HCT116 (cell line): Measurements from ENCODE around the gene WFDC1. TPM values are rescaled to one million over a fixed set of nuclear protein-coding genes. Genes with fewer than 3 reads are reported as not detected.

Experiments used
- ATAC-seq: fragments of 200-7000 bp; cut with Tn5 transposase; 2 replicates; pipeline ENCODE4 v1.9.1; 2020; ENCODE audit warnings: mild to moderate bottlenecking, moderate library complexity
- BruUV-seq: library from RNA; stranded (reverse); fragments of 400-500 nt; replicated peaks from 2 replicates; lab custom pipeline; 2021; lab: Mats Ljungman, UMichigan
- CTCF ChIA-PET: fragments of 300-600 bp; sonication (Branson Sonifier 250); formaldehyde crosslinking; loops from one replicate; lab custom pipeline; 2021; ENCODE audit warnings: antibody characterized with exemption; lab: Charles Lee
- POLR2A ChIA-PET: fragments of 300-600, 350-600 bp; sonication (Branson Sonifier 250); formaldehyde crosslinking; loops from one replicate; lab custom pipeline; 2021; ENCODE audit warnings: antibody characterized with exemption; lab: Charles Lee
- RAD21 ChIA-PET, 2 experiments: fragments of 300-600 bp; sonication (Branson Sonifier 250); formaldehyde crosslinking; loops; one replicate each; lab custom pipeline; 2023; ENCODE audit warnings: low total read pairs in 2 of 2; ENCODE audit not compliant: uncharacterized antibody in 2 of 2, unreplicated experiment in 2 of 2, low non-redundant PET in 1 of 2; lab: Charles Lee
- DNase-seq: peaks from one replicate; pipeline ENCODE4 v3.0.0-alpha.2; 2010; ENCODE audit warnings: low read depth, low spot score
- H2AFZ ChIP-seq: fragments of 200-600 bp; shearing (Covaris generic), sonication (generic); 2 replicates; pipeline ENCODE4 v1.6.1; 2017; ENCODE audit warnings: low read depth, mixed run types, mixed read lengths, antibody characterized with exemption, low read length; ENCODE audit not compliant: poor library complexity, severe bottlenecking
- H3K27ac ChIP-seq: 2 replicates; pipeline ENCODE4 v1.5.1; 2012; ENCODE audit warnings: low read depth, low read length
- H3K27me3 ChIP-seq: fragments of 200-600 bp; sonication (generic); 2 replicates; pipeline ENCODE4 v1.6.1; 2016; ENCODE audit warnings: mixed run types, low read length, mixed read lengths; ENCODE audit not compliant: insufficient read depth
- H3K36me3 ChIP-seq, 2 experiments: fragments of 200-500 bp in 1 of 2; fragments of 200-600 bp in 1 of 2; sonication (Bioruptor generic) in 1 of 2; sonication (generic) in 1 of 2; 2 replicates each; pipeline versions ENCODE4 v1.5.1 to v1.6.1; 2014 to 2016; ENCODE audit warnings: low read length in 2 of 2, inconsistent platforms in 1 of 2, mixed read lengths in 1 of 2, mixed run types in 1 of 2; ENCODE audit not compliant: insufficient read depth in 2 of 2, control insufficient read depth in 1 of 2
- H3K4me1 ChIP-seq, 2 experiments: fragments of 200-600 bp in 1 of 2; sonication (generic) in 1 of 2; 2 replicates each; pipeline versions ENCODE4 v1.5.1 to v1.6.1; 2012 to 2017; ENCODE audit warnings: low read length in 2 of 2, inconsistent platforms in 1 of 2, mild to moderate bottlenecking in 1 of 2, mixed read lengths in 1 of 2, mixed run types in 1 of 2, moderate library complexity in 1 of 2; ENCODE audit not compliant: insufficient read depth in 2 of 2, control insufficient read depth in 1 of 2
- H3K4me2 ChIP-seq: fragments of 200-600 bp; sonication (generic); 2 replicates; pipeline ENCODE4 v1.6.1; 2017; ENCODE audit warnings: mixed run types, low read length, mixed read lengths
- H3K4me3 ChIP-seq, 2 experiments: fragments of 200-600 bp in 1 of 2; sonication (generic) in 1 of 2; replicated peaks in 1 of 2; 2 replicates each; pipeline ENCODE4 v1.5.1; 2011 to 2016; ENCODE audit warnings: low read length in 2 of 2, control low read depth in 1 of 2, low read depth in 1 of 2, mild to moderate bottlenecking in 1 of 2, mixed read lengths in 1 of 2, mixed run types in 1 of 2
- H3K79me2 ChIP-seq: fragments of 200-600 bp; sonication (generic); 2 replicates; pipeline ENCODE4 v1.6.1; 2017; ENCODE audit warnings: mild to moderate bottlenecking, mixed run types, low read length, moderate library complexity, mixed read lengths; ENCODE audit not compliant: insufficient read depth
- H3K9ac ChIP-seq: fragments of 200-600 bp; sonication (generic); 2 replicates; pipeline ENCODE4 v1.6.1; 2016; ENCODE audit warnings: low read length, mixed read lengths
- H3K9me2 ChIP-seq: fragments of 200-600 bp; sonication (generic), shearing (Covaris generic); 2 replicates; pipeline ENCODE4 v1.6.1; 2017; ENCODE audit warnings: mixed run types, mild to moderate bottlenecking, moderate library complexity; ENCODE audit not compliant: insufficient read depth
- H3K9me3 ChIP-seq, 2 experiments: fragments of 200-500 bp in 1 of 2; fragments of 200-600 bp in 1 of 2; sonication (Bioruptor generic) in 1 of 2; sonication (generic) in 1 of 2; 2 replicates each; pipeline ENCODE4 v1.6.1; 2014 to 2017; ENCODE audit warnings: low read length in 2 of 2, mixed read lengths in 2 of 2, inconsistent platforms in 1 of 2, low read depth in 1 of 2, mild to moderate bottlenecking in 1 of 2, mixed run types in 1 of 2, moderate library complexity in 1 of 2; ENCODE audit not compliant: control insufficient read depth in 1 of 2, insufficient read depth in 1 of 2
- H4K20me1 ChIP-seq: fragments of 200-600 bp; sonication (generic), shearing (Covaris generic); 2 replicates; pipeline ENCODE4 v1.6.1; 2017; ENCODE audit warnings: mixed run types, mild to moderate bottlenecking, moderate library complexity; ENCODE audit not compliant: insufficient read depth
- ATF3 ChIP-seq: IDR thresholded peaks from 2 replicates; pipeline ENCODE4 v1.6.1; 2012
- CEBPB ChIP-seq: IDR thresholded peaks from 2 replicates; pipeline ENCODE4 v1.6.1; 2012; ENCODE audit warnings: low read depth
- EGR1 ChIP-seq: IDR thresholded peaks from 2 replicates; pipeline ENCODE4 v1.6.1; 2012; ENCODE audit warnings: low read depth
- EZH2 ChIP-seq: fragments of 200-600 bp; sonication (generic); IDR thresholded peaks from 2 replicates; pipeline ENCODE4 v1.6.1; 2017; ENCODE audit warnings: antibody characterized with exemption, mixed run types
- EZH2phosphoT487 ChIP-seq: fragments of 200-600 bp; IDR thresholded peaks from 2 replicates; pipeline ENCODE4 v1.6.1; 2018; ENCODE audit warnings: antibody characterized with exemption, borderline replicate concordance
- FOSL1 ChIP-seq: IDR thresholded peaks from 2 replicates; pipeline ENCODE4 v1.6.1; 2012; ENCODE audit warnings: low read depth
- JUND ChIP-seq: IDR thresholded peaks from 2 replicates; pipeline ENCODE4 v1.6.1; 2012
- POLR2A ChIP-seq: IDR thresholded peaks from 2 replicates; pipeline ENCODE4 v1.7.0; 2011; ENCODE audit warnings: borderline replicate concordance; ENCODE audit not compliant: insufficient read depth, insufficient read length; ENCODE audit errors: extremely low read depth
- POLR2AphosphoS5 ChIP-seq: IDR thresholded peaks from 2 replicates; pipeline ENCODE4 v1.6.1; 2011; ENCODE audit warnings: mild to moderate bottlenecking, low read depth, low read length, moderate library complexity
- RAD21 ChIP-seq: IDR thresholded peaks from 2 replicates; pipeline ENCODE4 v1.6.1; 2012; ENCODE audit warnings: low read depth, mild to moderate bottlenecking
- SIN3A ChIP-seq: IDR thresholded peaks from 2 replicates; pipeline ENCODE4 v1.6.1; 2012; ENCODE audit warnings: low read depth
- SP1 ChIP-seq: IDR thresholded peaks from 2 replicates; pipeline ENCODE4 v1.6.1; 2012; ENCODE audit warnings: low read depth
- SRF ChIP-seq: IDR thresholded peaks from 2 replicates; pipeline ENCODE4 v1.6.1; 2012; ENCODE audit warnings: low read depth
- YY1 ChIP-seq: IDR thresholded peaks from 2 replicates; pipeline ENCODE4 v1.6.1; 2011; ENCODE audit warnings: low read length, low read depth, moderate library complexity, mild to moderate bottlenecking; ENCODE audit not compliant: insufficient replicate concordance; ENCODE audit errors: extremely low read depth
- ZFX ChIP-seq: fragments of 450-650 bp; IDR thresholded peaks from 2 replicates; pipeline ENCODE4 v1.6.1; 2017
- ZNF274 ChIP-seq: fragments of 200-500 bp; sonication (Bioruptor generic); IDR thresholded peaks from 2 replicates; pipeline ENCODE4 v1.6.1; 2014; ENCODE audit warnings: mild to moderate bottlenecking, low read depth, low read length, inconsistent platforms
- intact Hi-C: fragments of 100-400 bp; cut with micrococcal nuclease; formaldehyde crosslinking; loops from 2 replicates; pipeline ENCODE4 v1.10.0; 2022
- total RNA-seq: library from RNA; stranded (reverse); gene quantifications from one replicate; pipeline ENCODE4 v1.2.1, GENCODE V29; 2021; ENCODE audit not compliant: unreplicated experiment
- TF ChIP-seq, protein P1 (sequence below): IDR thresholded peaks from 2 replicates; pipeline ENCODE4 v1.6.1; 2012; ENCODE audit warnings: low read depth
- TF ChIP-seq, protein P2 (sequence below): IDR thresholded peaks from 2 replicates; pipeline ENCODE4 v1.6.1; 2011; ENCODE audit warnings: mild to moderate bottlenecking, low read length, moderate library complexity; ENCODE audit not compliant: insufficient replicate concordance; ENCODE audit errors: extremely low read depth
- TF ChIP-seq, protein P3 (sequence below): IDR thresholded peaks from 2 replicates; pipeline ENCODE4 v1.6.1; 2012

The WFDC1 gene
- total RNA-seq, 1 experiment from 2014 or later = 0.42 TPM

- intact Hi-C loops = no loop called here
- H3K9ac ChIP-seq = no peak overlapping the region
- no peak for DNase-seq
- peaks cover 38% of the 10 kb centered on the region; the same call in 1 of the 2 replicates for H3K27me3 ChIP-seq
- no peak overlapping the region for H3K4me3 ChIP-seq
- ChIA-PET RAD21 (no interaction called here), CTCF (no interaction called here)
- TF ChIP-seq SIN3A (no peak), EGR1 (no peak), SP1 (no peak), FOSL1 (no peak), JUND (no peak), POLR2A (no peak), CEBPB (no peak), RAD21 (no peak), ZNF274 (no peak), ZFX (no peak), ATF3 (no peak), YY1 (no peak), EZH2phosphoT487 (no peak), SRF (no peak), POLR2AphosphoS5 (no peak), EZH2 (no peak)
- TF ChIP-seq, protein P1, sequence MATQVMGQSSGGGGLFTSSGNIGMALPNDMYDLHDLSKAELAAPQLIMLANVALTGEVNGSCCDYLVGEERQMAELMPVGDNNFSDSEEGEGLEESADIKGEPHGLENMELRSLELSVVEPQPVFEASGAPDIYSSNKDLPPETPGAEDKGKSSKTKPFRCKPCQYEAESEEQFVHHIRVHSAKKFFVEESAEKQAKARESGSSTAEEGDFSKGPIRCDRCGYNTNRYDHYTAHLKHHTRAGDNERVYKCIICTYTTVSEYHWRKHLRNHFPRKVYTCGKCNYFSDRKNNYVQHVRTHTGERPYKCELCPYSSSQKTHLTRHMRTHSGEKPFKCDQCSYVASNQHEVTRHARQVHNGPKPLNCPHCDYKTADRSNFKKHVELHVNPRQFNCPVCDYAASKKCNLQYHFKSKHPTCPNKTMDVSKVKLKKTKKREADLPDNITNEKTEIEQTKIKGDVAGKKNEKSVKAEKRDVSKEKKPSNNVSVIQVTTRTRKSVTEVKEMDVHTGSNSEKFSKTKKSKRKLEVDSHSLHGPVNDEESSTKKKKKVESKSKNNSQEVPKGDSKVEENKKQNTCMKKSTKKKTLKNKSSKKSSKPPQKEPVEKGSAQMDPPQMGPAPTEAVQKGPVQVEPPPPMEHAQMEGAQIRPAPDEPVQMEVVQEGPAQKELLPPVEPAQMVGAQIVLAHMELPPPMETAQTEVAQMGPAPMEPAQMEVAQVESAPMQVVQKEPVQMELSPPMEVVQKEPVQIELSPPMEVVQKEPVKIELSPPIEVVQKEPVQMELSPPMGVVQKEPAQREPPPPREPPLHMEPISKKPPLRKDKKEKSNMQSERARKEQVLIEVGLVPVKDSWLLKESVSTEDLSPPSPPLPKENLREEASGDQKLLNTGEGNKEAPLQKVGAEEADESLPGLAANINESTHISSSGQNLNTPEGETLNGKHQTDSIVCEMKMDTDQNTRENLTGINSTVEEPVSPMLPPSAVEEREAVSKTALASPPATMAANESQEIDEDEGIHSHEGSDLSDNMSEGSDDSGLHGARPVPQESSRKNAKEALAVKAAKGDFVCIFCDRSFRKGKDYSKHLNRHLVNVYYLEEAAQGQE = no peak
- TF ChIP-seq, protein P2, sequence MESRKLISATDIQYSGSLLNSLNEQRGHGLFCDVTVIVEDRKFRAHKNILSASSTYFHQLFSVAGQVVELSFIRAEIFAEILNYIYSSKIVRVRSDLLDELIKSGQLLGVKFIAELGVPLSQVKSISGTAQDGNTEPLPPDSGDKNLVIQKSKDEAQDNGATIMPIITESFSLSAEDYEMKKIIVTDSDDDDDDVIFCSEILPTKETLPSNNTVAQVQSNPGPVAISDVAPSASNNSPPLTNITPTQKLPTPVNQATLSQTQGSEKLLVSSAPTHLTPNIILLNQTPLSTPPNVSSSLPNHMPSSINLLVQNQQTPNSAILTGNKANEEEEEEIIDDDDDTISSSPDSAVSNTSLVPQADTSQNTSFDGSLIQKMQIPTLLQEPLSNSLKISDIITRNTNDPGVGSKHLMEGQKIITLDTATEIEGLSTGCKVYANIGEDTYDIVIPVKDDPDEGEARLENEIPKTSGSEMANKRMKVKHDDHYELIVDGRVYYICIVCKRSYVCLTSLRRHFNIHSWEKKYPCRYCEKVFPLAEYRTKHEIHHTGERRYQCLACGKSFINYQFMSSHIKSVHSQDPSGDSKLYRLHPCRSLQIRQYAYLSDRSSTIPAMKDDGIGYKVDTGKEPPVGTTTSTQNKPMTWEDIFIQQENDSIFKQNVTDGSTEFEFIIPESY = no peak
- TF ChIP-seq, protein P3, sequence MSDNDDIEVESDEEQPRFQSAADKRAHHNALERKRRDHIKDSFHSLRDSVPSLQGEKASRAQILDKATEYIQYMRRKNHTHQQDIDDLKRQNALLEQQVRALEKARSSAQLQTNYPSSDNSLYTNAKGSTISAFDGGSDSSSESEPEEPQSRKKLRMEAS = no peak
- TF ChIP-seq, all 23 proteins: peak for 0
- H2AFZ ChIP-seq = no peak overlapping the region
- no peaks in the 10 kb centered on the region for H3K9me3 ChIP-seq
- H3K4me2 ChIP-seq = no peak overlapping the region
- H3K27ac ChIP-seq = no peak overlapping the region
- no peak for ATAC-seq
- H3K36me3 ChIP-seq = no peaks in the 10 kb centered on the region
- POLR2A ChIA-PET = no interaction called here
- no peaks in the 10 kb centered on the region for H4K20me1 ChIP-seq
- no peaks in the 10 kb centered on the region for H3K4me1 ChIP-seq
- no TSS peak for BruUV-seq
- H3K79me2 ChIP-seq = no peaks in the 10 kb centered on the region
- no peaks in the 10 kb centered on the region for H3K9me2 ChIP-seq
Observed at GRCh38 chr16:84323606-84324005, 28.9 kb downstream of the WFDC1 start.
